IMR-90 (cell line): ENCODE data around the gene SLC10A3. TPM values are rescaled to one million over a fixed set of nuclear protein-coding genes. Genes with fewer than 3 reads are reported as not detected.

Experiments used
- ATAC-seq: fragments of 200-7000 bp; cut with Tn5 transposase; 2 replicates; pipeline ENCODE4 v1.9.1; 2020; ENCODE audit warnings: low read depth, mild to moderate bottlenecking, moderate library complexity
- BruUV-seq: library from RNA; stranded (reverse); fragments of 400-500 nt; replicated peaks from 2 replicates; lab custom pipeline; 2021; lab: Mats Ljungman, UMichigan
- CTCF ChIA-PET: fragments of 300-600 bp; formaldehyde crosslinking; extraction: SDS; loops from one replicate; lab custom pipeline; 2021; ENCODE audit warnings: antibody characterized with exemption; lab: Yijun Ruan, JAX
- POLR2A ChIA-PET: fragments of 300-600 bp; sonication (Branson Sonifier 250); formaldehyde crosslinking; loops from one replicate; lab custom pipeline; 2022; ENCODE audit warnings: antibody characterized with exemption; ENCODE audit not compliant: unreplicated experiment; lab: Charles Lee
- DNase-seq: peaks from one replicate; pipeline ENCODE4 v3.0.0; 2013
- H2AFZ ChIP-seq: replicated peaks from 2 replicates; pipeline ENCODE3; 2013; ENCODE audit warnings: low read length, mild to moderate bottlenecking; ENCODE audit not compliant: poor library complexity
- H2AK5ac ChIP-seq: 2 replicates; pipeline ENCODE4 v1.6.1; 2013; ENCODE audit warnings: low read depth, low read length, inconsistent platforms
- H2AK9ac ChIP-seq: replicated peaks from 2 replicates; pipeline ENCODE3; 2013; ENCODE audit warnings: mild to moderate bottlenecking, low read depth, low read length, moderate library complexity; ENCODE audit not compliant: poor library complexity
- H2BK120ac ChIP-seq: 2 replicates; pipeline ENCODE4 v1.6.1; 2013; ENCODE audit warnings: low read depth, low read length, inconsistent platforms
- H2BK15ac ChIP-seq: 3 replicates; pipeline ENCODE4 v1.6.1; 2013; ENCODE audit warnings: low read depth, low read length, inconsistent platforms
- H2BK20ac ChIP-seq: 2 replicates; pipeline ENCODE4 v1.6.1; 2013; ENCODE audit warnings: low read depth, mild to moderate bottlenecking, inconsistent platforms, low read length, moderate library complexity
- H2BK5ac ChIP-seq: 2 replicates; pipeline ENCODE4 v1.6.1; 2013; ENCODE audit warnings: mild to moderate bottlenecking, low read depth, low read length, inconsistent platforms; ENCODE audit not compliant: poor library complexity, severe bottlenecking
- H3K14ac ChIP-seq: replicated peaks from 2 replicates; pipeline ENCODE4 v1.6.1; 2013; ENCODE audit warnings: low read depth, low read length, inconsistent platforms
- H3K18ac ChIP-seq: 2 replicates; pipeline ENCODE4 v1.6.1; 2013; ENCODE audit warnings: low read depth, low read length, control low read depth
- H3K23ac ChIP-seq: 2 replicates; pipeline ENCODE4 v1.6.1; 2013; ENCODE audit warnings: low read depth, low read length, inconsistent platforms
- H3K27ac ChIP-seq: 2 replicates; pipeline ENCODE4 v1.5.1; 2013; ENCODE audit warnings: mild to moderate bottlenecking, control low read depth, low read length; ENCODE audit not compliant: insufficient read depth
- H3K27me3 ChIP-seq: 2 replicates; pipeline ENCODE4 v1.6.1; 2013; ENCODE audit warnings: low read length; ENCODE audit not compliant: control insufficient read depth, insufficient read depth
- H3K36me3 ChIP-seq: 2 replicates; pipeline ENCODE4 v1.6.1; 2013; ENCODE audit warnings: low read length, mixed read lengths; ENCODE audit not compliant: control insufficient read depth, insufficient read depth
- H3K4ac ChIP-seq: 2 replicates; pipeline ENCODE4 v1.6.1; 2013; ENCODE audit warnings: low read depth, low read length, inconsistent platforms
- H3K4me1 ChIP-seq: 2 replicates; pipeline ENCODE4 v1.6.1; 2013; ENCODE audit warnings: low read length, mixed read lengths; ENCODE audit not compliant: control insufficient read depth, insufficient read depth
- H3K4me2 ChIP-seq: 2 replicates; pipeline ENCODE4 v1.6.1; 2013; ENCODE audit warnings: low read depth, mild to moderate bottlenecking, control low read depth, low read length, moderate library complexity
- H3K4me3 ChIP-seq: 2 replicates; pipeline ENCODE4 v1.5.1; 2013; ENCODE audit warnings: low read depth, mild to moderate bottlenecking, control low read depth, low read length, moderate library complexity; ENCODE audit not compliant: insufficient read depth
- H3K56ac ChIP-seq: 2 replicates; pipeline ENCODE4 v1.6.1; 2013; ENCODE audit warnings: low read length, inconsistent platforms; ENCODE audit not compliant: insufficient read depth; ENCODE audit errors: extremely low read depth
- H3K79me1 ChIP-seq, 2 experiments: 2 replicates each; pipeline ENCODE4 v1.6.1; 2013; ENCODE audit warnings: low read length in 2 of 2, inconsistent platforms in 1 of 2, low read depth in 1 of 2
- H3K9ac ChIP-seq: 2 replicates; pipeline ENCODE4 v1.6.1; 2013; ENCODE audit warnings: low read depth, low read length, control low read depth
- H3K9me1 ChIP-seq: 2 replicates; pipeline ENCODE4 v1.6.1; 2013; ENCODE audit warnings: low read length, inconsistent platforms; ENCODE audit not compliant: insufficient read depth
- H3K9me3 ChIP-seq: 2 replicates; pipeline ENCODE4 v1.6.1; 2013; ENCODE audit warnings: low read length; ENCODE audit not compliant: control insufficient read depth, insufficient read depth
- H4K20me1 ChIP-seq: 2 replicates; pipeline ENCODE4 v1.6.1; 2013; ENCODE audit warnings: low read length, inconsistent platforms; ENCODE audit not compliant: insufficient read depth
- H4K5ac ChIP-seq: 2 replicates; pipeline ENCODE4 v1.6.1; 2013; ENCODE audit warnings: mild to moderate bottlenecking, low read depth, low read length, control low read depth
- H4K8ac ChIP-seq, 2 experiments: 2 replicates each; pipeline ENCODE4 v1.6.1; 2013; ENCODE audit warnings: low read depth in 2 of 2, low read length in 2 of 2, control low read depth in 1 of 2, inconsistent platforms in 1 of 2
- H4K91ac ChIP-seq: 2 replicates; pipeline ENCODE4 v1.6.1; 2013; ENCODE audit warnings: low read depth, low read length, inconsistent platforms; ENCODE audit not compliant: insufficient read depth
- CEBPB ChIP-seq: IDR thresholded peaks from 2 replicates; pipeline ENCODE4 v1.6.1; 2012; ENCODE audit warnings: low read depth, low read length, improper control_type of control experiment
- FOS ChIP-seq: fragments of 150-350 bp; IDR thresholded peaks from 2 replicates; pipeline ENCODE4 v1.6.1; 2016; ENCODE audit warnings: low read depth, low read length
- MAFK ChIP-seq: IDR thresholded peaks from 2 replicates; pipeline ENCODE4 v1.6.1; 2012; ENCODE audit warnings: low read depth, low read length, improper control_type of control experiment
- POLR2A ChIP-seq: IDR thresholded peaks from 2 replicates; pipeline ENCODE4 v1.6.1; 2012; ENCODE audit warnings: mild to moderate bottlenecking, low read depth, low read length
- RAD21 ChIP-seq: IDR thresholded peaks from 2 replicates; pipeline ENCODE4 v1.6.1; 2012; ENCODE audit warnings: low read length, improper control_type of control experiment
- RCOR1 ChIP-seq: IDR thresholded peaks from 2 replicates; pipeline ENCODE4 v1.6.1; 2012; ENCODE audit warnings: mild to moderate bottlenecking, low read length, improper control_type of control experiment; ENCODE audit not compliant: insufficient replicate concordance
- SMC3 ChIP-seq: fragments of 150-350 bp; IDR thresholded peaks from 2 replicates; pipeline ENCODE4 v1.6.1; 2016; ENCODE audit warnings: low read depth, mild to moderate bottlenecking, antibody characterized with exemption, low read length, moderate library complexity
- WGBS, 2 experiments: methylation state at CpG; one replicate each; pipeline versions ENCODE4 v1.1.5 to v1.1.7; 2013; ENCODE audit warnings: missing lambda C conversion rate in 2 of 2; ENCODE audit not compliant: insufficient read length in 1 of 2; ENCODE audit errors: extremely low coverage in 2 of 2; 5-methylcytosine and 5-hydroxymethylcytosine counted together
- dilution Hi-C: fragments of 300-500 bp; cut with HindIII; formaldehyde crosslinking; loops from one replicate; pipeline ENCODE4 v1.14.3; 2018; ENCODE audit warnings: low sequenced_read_pairs; ENCODE audit not compliant: unreplicated experiment
- in situ Hi-C: fragments of 300-500 bp; cut with MboI; formaldehyde crosslinking; loops from 3 replicates; pipeline ENCODE4 v1.14.3; 2019; ENCODE audit warnings: low sequenced_read_pairs, inconsistent platforms, mixed read lengths
- intact Hi-C: fragments of 100-400 bp; cut with micrococcal nuclease; formaldehyde crosslinking; loops from 2 replicates; pipeline ENCODE4 v1.10.0; 2022
- polyA plus RNA-seq, 3 experiments: library from polyadenylated mRNA; depleted of rRNA; stranded (reverse); fragments of >200 nt; gene quantifications; 2 replicates each; pipeline ENCODE4 v1.2.3, GENCODE V29; 2012; ENCODE audit warnings: low replicate concordance in 1 of 3
- total RNA-seq: library from RNA; depleted of rRNA; stranded (reverse); fragments of >200 nt; gene quantifications from 2 replicates; pipeline ENCODE4 v1.2.3, GENCODE V29; 2012
- TF ChIP-seq, protein P1 (sequence below): fragments of 150-350 bp; IDR thresholded peaks from 2 replicates; pipeline ENCODE4 v1.6.1; 2017; ENCODE audit warnings: mild to moderate bottlenecking, antibody characterized with exemption, low read length, low read depth
- TF ChIP-seq, protein P2 (sequence below): fragments of 150-350 bp; IDR thresholded peaks from 2 replicates; pipeline ENCODE4 v1.6.1; 2016; ENCODE audit warnings: low read depth, mild to moderate bottlenecking, low read length, moderate library complexity, borderline replicate concordance

Gene SLC10A3
- total and polyA plus RNA-seq, 2 of the 4 experiments (the other 2 are of a cell fraction), result 15.2 to 24.6 TPM

DNA sequence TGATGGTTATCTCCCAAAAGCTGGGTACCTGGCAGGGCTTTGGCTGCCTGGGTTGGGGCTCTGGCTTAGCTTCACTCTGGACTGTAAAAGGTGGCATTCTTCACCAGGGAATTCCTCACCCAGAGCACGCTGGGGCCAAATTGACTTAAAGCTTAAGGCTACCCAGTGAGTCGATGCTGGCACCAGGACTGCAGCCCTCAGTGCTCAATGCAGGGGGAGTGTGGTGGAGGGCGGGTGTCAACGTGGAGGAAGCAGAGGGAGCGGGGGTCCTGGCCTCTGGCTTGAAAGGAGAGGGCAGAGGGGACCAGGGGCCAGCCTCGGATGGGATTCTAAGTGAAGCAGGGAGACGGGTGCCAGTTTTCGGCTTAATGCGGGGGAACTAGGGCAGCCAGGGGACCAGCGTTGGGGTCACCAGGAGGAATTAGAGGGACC, 46.9 kb downstream of the SLC10A3 start:
- Histone ChIP-seq H3K9ac (peak overlapping the region; percentile 45), H3K27ac (peak overlapping the region; percentile 52), H2BK120ac (no peak overlapping the region), H3K4me1 (peaks cover 8% of the 10 kb centered on the region; the same call in 1 of the 2 replicates), H4K8ac (peak overlapping the region; percentile 52 to 66; a peak in 2 of 4 replicates), H2BK20ac (no peak overlapping the region), H2BK5ac (peak overlapping the region; percentile 16), H3K4me2 (peak overlapping the region; percentile 65), H3K18ac (peak overlapping the region; percentile 6; the same call in 1 of the 2 replicates), H3K56ac (no peak overlapping the region), H3K79me1 (peaks cover 0 to 27% of the 10 kb centered on the region in 2 experiments; a peak in 2 of 4 replicates), H4K20me1 (peaks cover 7% of the 10 kb centered on the region), H3K9me1 (no peaks in the 10 kb centered on the region), H4K91ac (peak overlapping the region; percentile 47; the same call in 1 of the 2 replicates), H2AFZ (peak overlapping the region; percentile 56), H3K4me3 (peak overlapping the region; percentile 38), H2BK15ac (no peak overlapping the region), H3K36me3 (peaks cover 50% of the 10 kb centered on the region), H2AK9ac (peak overlapping the region; percentile 97), H3K9me3 (no peaks in the 10 kb centered on the region; the same call in 1 of the 2 replicates), H3K4ac (peak overlapping the region; percentile 40; the same call in 1 of the 2 replicates), H3K27me3 (no peaks in the 10 kb centered on the region), H3K14ac (0 out of 2 replicates have a peak overlapping the region, but pooled peaks have one; percentile 45), H2AK5ac (peak overlapping the region; percentile 91; the same call in 1 of the 2 replicates), H4K5ac (peak overlapping the region; percentile 9), H3K23ac (no peak overlapping the region; the same call in 1 of the 2 replicates)
- no TSS peak for BruUV-seq
- WGBS, 2 experiments, result 36% methylated on average over 3 of the region's 10 CpGs; no CpG with 5 or more reads in 1 of the 2 experiments
- in situ Hi-C loops, result no loop called here
- ATAC-seq (peak; percentile 27), DNase-seq (no peak)
- ChIA-PET POLR2A (no interaction called here), CTCF (no interaction called here)
- TF ChIP-seq, protein P1, sequence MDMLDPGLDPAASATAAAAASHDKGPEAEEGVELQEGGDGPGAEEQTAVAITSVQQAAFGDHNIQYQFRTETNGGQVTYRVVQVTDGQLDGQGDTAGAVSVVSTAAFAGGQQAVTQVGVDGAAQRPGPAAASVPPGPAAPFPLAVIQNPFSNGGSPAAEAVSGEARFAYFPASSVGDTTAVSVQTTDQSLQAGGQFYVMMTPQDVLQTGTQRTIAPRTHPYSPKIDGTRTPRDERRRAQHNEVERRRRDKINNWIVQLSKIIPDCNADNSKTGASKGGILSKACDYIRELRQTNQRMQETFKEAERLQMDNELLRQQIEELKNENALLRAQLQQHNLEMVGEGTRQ, result no peak
- TF ChIP-seq FOS (no peak), RCOR1 (no peak), SMC3 (no peak), MAFK (no peak), POLR2A (no peak), RAD21 (no peak), CEBPB (no peak)
- TF ChIP-seq, protein P2, sequence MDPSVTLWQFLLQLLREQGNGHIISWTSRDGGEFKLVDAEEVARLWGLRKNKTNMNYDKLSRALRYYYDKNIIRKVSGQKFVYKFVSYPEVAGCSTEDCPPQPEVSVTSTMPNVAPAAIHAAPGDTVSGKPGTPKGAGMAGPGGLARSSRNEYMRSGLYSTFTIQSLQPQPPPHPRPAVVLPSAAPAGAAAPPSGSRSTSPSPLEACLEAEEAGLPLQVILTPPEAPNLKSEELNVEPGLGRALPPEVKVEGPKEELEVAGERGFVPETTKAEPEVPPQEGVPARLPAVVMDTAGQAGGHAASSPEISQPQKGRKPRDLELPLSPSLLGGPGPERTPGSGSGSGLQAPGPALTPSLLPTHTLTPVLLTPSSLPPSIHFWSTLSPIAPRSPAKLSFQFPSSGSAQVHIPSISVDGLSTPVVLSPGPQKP, result no peak
- intact Hi-C loops, result no loop called here
- dilution Hi-C loops, result no loop called here
